Thyroid gland (tissue), 4 donors: ENCODE measurements around the gene SERPINF2. TPM values are rescaled to one million over a fixed set of nuclear protein-coding genes. Genes with fewer than 3 reads are reported as not detected.

ENCODE experiments used
- DNase-seq, 2 donors: peaks; one replicate each; pipeline ENCODE4 v3.0.0-alpha.2; 2019
- H3K27ac ChIP-seq, 3 donors: fragments of 200-600 bp; sonication (generic); 1 replicate in 2 of 3; 2 replicates in 1 of 3; pipeline ENCODE4 v1.5.1; 2016 to 2019; ENCODE audit warnings: mild to moderate bottlenecking in 1 of 3, moderate library complexity in 1 of 3
- H3K27me3 ChIP-seq: fragments of 200-600 bp; sonication (generic); one replicate; pipeline ENCODE4 v1.5.1; 2019
- H3K36me3 ChIP-seq, 2 donors: fragments of 200-600 bp; sonication (generic); one replicate each; pipeline ENCODE4 v1.5.1; 2016 to 2019
- H3K4me1 ChIP-seq, 2 donors: fragments of 200-600 bp; sonication (generic); one replicate each; pipeline ENCODE4 v1.5.1; 2017 to 2019
- H3K4me3 ChIP-seq, 3 donors: fragments of 200-600 bp; sonication (generic); replicated peaks in 1 of 3; 1 replicate in 2 of 3; 2 replicates in 1 of 3; pipeline ENCODE4 v1.5.1; 2016; ENCODE audit warnings: mild to moderate bottlenecking in 1 of 3
- H3K9me3 ChIP-seq: fragments of 200-600 bp; sonication (generic); one replicate; pipeline ENCODE4 v1.5.1; 2017
- CTCF ChIP-seq, 6 experiments: fragments of 200-600 bp in 3 of 6; fragments of 450-650 bp in 3 of 6; sonication (generic) in 3 of 6; IDR thresholded peaks; one replicate each; pipeline ENCODE4 v1.5.1; 2016 to 2019; ENCODE audit warnings: antibody characterized with exemption in 6 of 6, mild to moderate bottlenecking in 2 of 6, inconsistent platforms in 1 of 6, moderate library complexity in 1 of 6
- POLR2A ChIP-seq, 2 donors: fragments of 450-650 bp; IDR thresholded peaks; one replicate each; pipeline ENCODE4 v1.6.1; 2017; ENCODE audit warnings: antibody characterized with exemption in 2 of 2, mild to moderate bottlenecking in 2 of 2, moderate library complexity in 1 of 2
- WGBS, 2 donors: methylation state at CpG; one replicate each; pipeline ENCODE4 v1.1.5; 2017; 5-methylcytosine and 5-hydroxymethylcytosine counted together
- intact Hi-C: fragments of 100-400 bp; cut with DNase I; formaldehyde crosslinking; loops from one replicate; pipeline ENCODE4 v1.15.1; 2023
- total RNA-seq, 4 donors: library from RNA; depleted of rRNA; stranded (reverse); fragments of >200 nt; gene quantifications; one replicate each; pipeline ENCODE4 v1.2.3, GENCODE V29; 2016

The SERPINF2 gene
- total RNA-seq, 4 donors from 2014 or later: 4.3 to 9.7 (median 7.1) TPM

GRCh38 chr17:1731194-1731506 is 11.5 kb upstream of the SERPINF2 start:
- TF ChIP-seq CTCF (IDR thresholded peaks at IDR 0.05): no peak
- TF ChIP-seq POLR2A (IDR thresholded peaks at IDR 0.05): no peak
- no peaks in the 10 kb centered on the region for H3K9me3 ChIP-seq
- peaks cover 16 to 31% of the 10 kb centered on the region in 2 donors for H3K36me3 ChIP-seq
- H3K4me1 ChIP-seq: peaks cover 0 to 6% of the 10 kb centered on the region in 2 donors
- DNase-seq: no peak
- no peak overlapping the region for H3K4me3 ChIP-seq
- H3K27ac ChIP-seq: peak overlapping the region in 1 of 3 donors; percentile 17
- 90 to 96% methylated on average over 4 to 10 of the region's 10 CpGs for WGBS, 2 donors
- no peaks in the 10 kb centered on the region for H3K27me3 ChIP-seq
- intact Hi-C loops: no loop called here

DNA sequence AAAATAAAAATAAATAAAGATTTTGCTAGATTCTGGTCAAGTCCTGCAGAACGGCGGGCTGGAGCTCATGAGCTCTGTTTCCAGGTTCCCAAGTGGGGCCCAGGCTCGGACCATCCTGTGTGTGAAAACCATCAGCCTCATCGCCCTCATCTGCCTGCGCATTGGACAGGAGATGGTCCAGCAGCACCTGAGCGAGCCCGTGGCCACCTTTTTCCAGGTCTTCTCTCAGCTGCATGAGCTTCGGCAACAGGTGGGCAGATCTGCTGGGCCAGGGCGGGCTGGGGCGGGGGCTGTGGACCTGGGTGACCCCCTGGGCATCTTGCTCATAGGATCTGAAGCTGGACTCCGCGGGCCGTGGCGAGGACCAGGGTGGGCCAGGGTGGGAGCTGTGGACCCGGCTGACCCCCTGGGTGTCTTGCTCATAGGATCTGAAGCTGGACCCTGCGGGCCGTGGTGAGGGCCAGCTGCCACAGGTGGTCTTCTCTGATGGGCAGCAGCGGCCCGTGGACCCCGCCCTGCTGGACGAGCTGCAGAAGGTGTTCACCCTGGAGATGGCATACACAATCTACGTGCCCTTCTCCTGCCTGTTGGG is 10.3 kb upstream of the SERPINF2 start:
- Histone ChIP-seq H3K27ac (no peak overlapping the region), H3K9me3 (no peaks in the 10 kb centered on the region), H3K4me3 (no peak overlapping the region), H3K27me3 (no peaks in the 10 kb centered on the region), H3K4me1 (peaks cover 0 to 6% of the 10 kb centered on the region in 2 donors), H3K36me3 (peaks cover 13 to 33% of the 10 kb centered on the region in 2 donors)
- no peak for DNase-seq
- no peak for TF ChIP-seq POLR2A (IDR thresholded peaks at IDR 0.05)
- no peak for TF ChIP-seq CTCF (IDR thresholded peaks at IDR 0.05)
- WGBS, 2 donors: 93 to 95% methylated on average over 16 to 17 of the region's 22 CpGs
- intact Hi-C loops: no loop called here

DNA sequence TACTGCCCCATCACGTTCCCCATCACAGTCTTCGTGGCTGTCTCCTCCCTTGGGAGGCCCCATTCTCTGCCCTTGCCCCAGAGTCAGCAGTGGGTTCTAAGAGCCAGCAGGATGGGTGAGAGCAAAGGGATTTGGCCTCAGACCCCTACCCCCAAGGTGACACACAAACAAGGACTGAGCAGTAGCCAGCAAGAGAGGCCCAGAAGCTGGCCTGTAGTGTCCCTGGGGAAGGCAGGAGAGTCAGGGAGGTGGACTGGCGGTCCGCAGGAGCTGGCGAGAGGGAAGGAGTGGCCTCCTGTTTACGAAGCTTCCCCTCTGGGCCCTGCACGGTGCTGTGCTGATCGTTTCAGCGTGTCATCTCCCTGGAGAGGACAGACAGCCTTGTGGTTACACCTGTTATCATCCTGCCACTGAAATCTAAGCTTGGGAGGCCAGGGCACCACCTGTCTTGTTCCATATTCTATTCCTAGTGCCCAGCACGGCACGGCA is 9.8 kb upstream of the SERPINF2 start:
- intact Hi-C loops: no loop called here
- H3K9me3 ChIP-seq: no peaks in the 10 kb centered on the region
- no peak for DNase-seq
- WGBS, 2 donors: 73 to 85% methylated on average over 7 to 10 of the region's 11 CpGs
- no peak overlapping the region for H3K27ac ChIP-seq
- H3K4me3 ChIP-seq: no peak overlapping the region
- TF ChIP-seq POLR2A (IDR thresholded peaks at IDR 0.05) (no peak), CTCF (IDR thresholded peaks at IDR 0.05) (no peak)
- H3K36me3 ChIP-seq: peaks cover 8 to 30% of the 10 kb centered on the region in 2 donors
- peaks cover 0 to 6% of the 10 kb centered on the region in 2 donors for H3K4me1 ChIP-seq
- no peaks in the 10 kb centered on the region for H3K27me3 ChIP-seq

DNA sequence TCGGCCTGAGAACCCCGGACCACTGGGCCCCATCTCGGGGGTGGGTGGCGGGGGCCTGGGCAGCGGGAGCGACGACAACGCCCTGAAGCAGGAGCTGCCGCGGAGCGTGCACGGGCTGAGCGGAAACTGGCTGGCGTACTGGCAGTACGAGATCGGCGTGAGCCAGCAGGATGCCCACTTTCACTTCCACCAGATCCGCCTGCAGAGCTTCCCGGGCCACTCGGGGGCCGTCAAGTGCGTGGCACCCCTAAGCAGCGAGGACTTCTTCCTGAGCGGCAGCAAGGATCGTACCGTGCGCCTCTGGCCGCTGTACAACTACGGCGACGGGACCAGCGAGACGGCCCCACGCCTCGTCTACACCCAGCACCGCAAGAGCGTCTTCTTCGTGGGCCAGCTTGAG is 8.9 kb upstream of the SERPINF2 start:
- TF ChIP-seq CTCF (IDR thresholded peaks at IDR 0.05) (no peak), POLR2A (IDR thresholded peaks at IDR 0.05) (no peak)
- Histone ChIP-seq H3K4me3 (no peak overlapping the region), H3K27ac (no peak overlapping the region), H3K27me3 (no peaks in the 10 kb centered on the region), H3K36me3 (peaks cover 7 to 23% of the 10 kb centered on the region in 2 donors), H3K4me1 (peaks cover 0 to 6% of the 10 kb centered on the region in 2 donors), H3K9me3 (no peaks in the 10 kb centered on the region)
- intact Hi-C loops: no loop called here
- no peak for DNase-seq
- WGBS, 2 donors: 94 to 97% methylated on average over 35 to 38 of the region's 38 CpGs

- intact Hi-C loops: no loop called here
- TF ChIP-seq POLR2A (IDR thresholded peaks at IDR 0.05): no peak
- no peak for TF ChIP-seq CTCF (IDR thresholded peaks at IDR 0.05)
- no peaks in the 10 kb centered on the region for H3K9me3 ChIP-seq
- WGBS, 2 donors: 99 to 100% methylated on average over 6 to 9 of the region's 10 CpGs
- H3K36me3 ChIP-seq: peaks cover 7 to 23% of the 10 kb centered on the region in 2 donors
- H3K4me1 ChIP-seq: peaks cover 0 to 5% of the 10 kb centered on the region in 2 donors
- no peak for DNase-seq
- no peaks in the 10 kb centered on the region for H3K27me3 ChIP-seq
- no peak overlapping the region for H3K4me3 ChIP-seq
- no peak overlapping the region for H3K27ac ChIP-seq
Measured at GRCh38 chr17:1735418-1735817, 7.3 kb upstream of the SERPINF2 start.
